Mesendoderm (in vitro differentiated cells): ENCODE measurements around the gene CH25H.
A peak's percentile ranks its signal among the peaks of the same experiment; 100 is the strongest.

Source experiments
- DNase-seq: peaks from one replicate; pipeline ENCODE4 v3.0.0; 2013
- H2AK5ac ChIP-seq: 2 replicates; pipeline ENCODE4 v1.6.1; 2013; ENCODE audit warnings: low read length, inconsistent platforms
- H2BK120ac ChIP-seq: 2 replicates; pipeline ENCODE4 v1.6.1; 2013; ENCODE audit warnings: low read depth, mild to moderate bottlenecking, low read length, moderate library complexity, mixed read lengths
- H2BK15ac ChIP-seq: replicated peaks from 2 replicates; pipeline ENCODE4 v1.6.1; 2013; ENCODE audit warnings: low read depth, mild to moderate bottlenecking, moderate library complexity
- H2BK5ac ChIP-seq: 2 replicates; pipeline ENCODE4 v1.6.1; 2013; ENCODE audit warnings: low read length, inconsistent platforms
- H3K18ac ChIP-seq: 2 replicates; pipeline ENCODE4 v1.6.1; 2013; ENCODE audit warnings: mild to moderate bottlenecking, low read length, mixed read lengths
- H3K23ac ChIP-seq: one replicate; pipeline ENCODE4 v1.6.1; 2013; ENCODE audit warnings: low read length
- H3K27ac ChIP-seq: 2 replicates; pipeline ENCODE4 v1.5.1; 2013; ENCODE audit warnings: low read depth, mild to moderate bottlenecking, inconsistent platforms, low read length, moderate library complexity
- H3K27me3 ChIP-seq: 2 replicates; pipeline ENCODE4 v1.6.1; 2013; ENCODE audit warnings: low read length, control low read depth, mild to moderate bottlenecking, inconsistent platforms; ENCODE audit not compliant: insufficient read depth, poor library complexity
- H3K36me3 ChIP-seq: 2 replicates; pipeline ENCODE4 v1.6.1; 2013; ENCODE audit warnings: low read length, inconsistent platforms; ENCODE audit not compliant: control insufficient read depth, insufficient read depth
- H3K4ac ChIP-seq: one replicate; pipeline ENCODE4 v1.6.1; 2013; ENCODE audit warnings: low read depth, mild to moderate bottlenecking, low read length, moderate library complexity
- H3K4me1 ChIP-seq: 2 replicates; pipeline ENCODE4 v1.6.1; 2013; ENCODE audit warnings: low read depth, low read length, inconsistent platforms; ENCODE audit not compliant: control insufficient read depth
- H3K4me2 ChIP-seq: 2 replicates; pipeline ENCODE4 v1.6.1; 2013; ENCODE audit warnings: low read length
- H3K4me3 ChIP-seq: 2 replicates; pipeline ENCODE4 v1.5.1; 2013; ENCODE audit warnings: mild to moderate bottlenecking, low read length
- H3K56ac ChIP-seq: one replicate; pipeline ENCODE4 v1.6.1; 2013; ENCODE audit warnings: low read length
- H3K79me1 ChIP-seq: 2 replicates; pipeline ENCODE4 v1.6.1; 2013; ENCODE audit warnings: low read length, inconsistent platforms
- H3K79me2 ChIP-seq: 2 replicates; pipeline ENCODE4 v1.6.1; 2013; ENCODE audit warnings: mild to moderate bottlenecking, low read length; ENCODE audit not compliant: control insufficient read depth, insufficient read depth
- H3K9ac ChIP-seq: 2 replicates; pipeline ENCODE4 v1.6.1; 2013; ENCODE audit warnings: low read length, inconsistent platforms
- H4K5ac ChIP-seq: one replicate; pipeline ENCODE4 v1.6.1; 2013; ENCODE audit warnings: low read length
- H4K8ac ChIP-seq: one replicate; pipeline ENCODE4 v1.6.1; 2013; ENCODE audit warnings: low read depth, mild to moderate bottlenecking, control low read depth, low read length, moderate library complexity
- WGBS: extraction: QIAGEN DNeasy Blood & Tissue Kit; methylation state at CpG from one replicate; pipeline ENCODE4 v1.1.7; 2013; ENCODE audit warnings: low lambda C conversion rate, missing lambda C conversion rate; ENCODE audit not compliant: insufficient coverage; ENCODE audit errors: extremely low coverage; 5-methylcytosine and 5-hydroxymethylcytosine counted together

Gene CH25H

GRCh38 chr10:89238956-89239644 lies 32.0 kb upstream of the CH25H start:
- no peaks in the 10 kb centered on the region for H3K79me1 ChIP-seq
- no peak overlapping the region for H3K56ac ChIP-seq
- no peak overlapping the region for H4K8ac ChIP-seq
- H3K27ac ChIP-seq, result no peak overlapping the region
- H3K79me2 ChIP-seq, result no peaks in the 10 kb centered on the region
- H3K4me3 ChIP-seq, result no peak overlapping the region
- no peaks in the 10 kb centered on the region for H3K27me3 ChIP-seq
- H3K18ac ChIP-seq, result no peak overlapping the region
- WGBS, result no CpG with 5 or more reads among the region's 5 CpGs
- DNase-seq, result peak; percentile 42
- no peak overlapping the region for H2BK120ac ChIP-seq
- H3K4me2 ChIP-seq, result no peak overlapping the region
- peak overlapping the region; percentile 37 for H3K23ac ChIP-seq
- H4K5ac ChIP-seq, result no peak overlapping the region
- no peak overlapping the region for H2AK5ac ChIP-seq
- no peak overlapping the region for H2BK5ac ChIP-seq
- no peak overlapping the region for H3K9ac ChIP-seq
- no peaks in the 10 kb centered on the region for H3K36me3 ChIP-seq
- no peak overlapping the region for H3K4ac ChIP-seq
- H3K4me1 ChIP-seq, result peaks cover 2% of the 10 kb centered on the region
- H2BK15ac ChIP-seq, result no peak overlapping the region

GRCh38 chr10:89237849-89238248 lies 30.7 kb upstream of the CH25H start:
- no peak overlapping the region for H2AK5ac ChIP-seq
- no peak overlapping the region for H3K27ac ChIP-seq
- H3K9ac ChIP-seq, result no peak overlapping the region
- no peak overlapping the region for H3K4me3 ChIP-seq
- no peaks in the 10 kb centered on the region for H3K79me1 ChIP-seq
- H2BK120ac ChIP-seq, result no peak overlapping the region
- H3K27me3 ChIP-seq, result no peaks in the 10 kb centered on the region
- no peak overlapping the region for H3K18ac ChIP-seq
- no peak overlapping the region for H3K23ac ChIP-seq
- H3K36me3 ChIP-seq, result no peaks in the 10 kb centered on the region
- H4K8ac ChIP-seq, result no peak overlapping the region
- H4K5ac ChIP-seq, result no peak overlapping the region
- H3K4me1 ChIP-seq, result no peaks in the 10 kb centered on the region
- H3K56ac ChIP-seq, result no peak overlapping the region
- no peak overlapping the region for H2BK5ac ChIP-seq
- DNase-seq, result no peak
- no peaks in the 10 kb centered on the region for H3K79me2 ChIP-seq
- no peak overlapping the region for H3K4me2 ChIP-seq
- H3K4ac ChIP-seq, result no peak overlapping the region
- no peak overlapping the region for H2BK15ac ChIP-seq

- Histone ChIP-seq H3K79me1 (no peaks in the 10 kb centered on the region), H3K27ac (no peak overlapping the region), H3K4me2 (no peak overlapping the region), H2BK15ac (no peak overlapping the region), H2AK5ac (no peak overlapping the region), H3K4ac (no peak overlapping the region), H3K4me3 (no peak overlapping the region), H3K9ac (no peak overlapping the region), H3K23ac (no peak overlapping the region), H2BK120ac (no peak overlapping the region), H3K36me3 (no peaks in the 10 kb centered on the region), H3K18ac (no peak overlapping the region), H3K56ac (no peak overlapping the region), H3K27me3 (no peaks in the 10 kb centered on the region), H3K79me2 (no peaks in the 10 kb centered on the region), H4K5ac (no peak overlapping the region), H4K8ac (no peak overlapping the region), H3K4me1 (no peaks in the 10 kb centered on the region), H2BK5ac (no peak overlapping the region)
- DNase-seq, result no peak
- no CpG with 5 or more reads among the region's 4 CpGs for WGBS
These were observed 29.2 kb upstream of the CH25H start for GRCh38 chr10:89236226-89236797.

- Histone ChIP-seq H3K23ac (no peak overlapping the region), H3K4me3 (no peak overlapping the region), H3K27me3 (no peaks in the 10 kb centered on the region), H2BK5ac (no peak overlapping the region), H3K79me1 (no peaks in the 10 kb centered on the region), H3K9ac (no peak overlapping the region), H4K5ac (no peak overlapping the region), H3K36me3 (no peaks in the 10 kb centered on the region), H3K4ac (no peak overlapping the region), H3K27ac (no peak overlapping the region), H3K4me2 (no peak overlapping the region), H2AK5ac (no peak overlapping the region), H2BK120ac (no peak overlapping the region), H2BK15ac (no peak overlapping the region), H3K18ac (no peak overlapping the region), H4K8ac (no peak overlapping the region), H3K79me2 (no peaks in the 10 kb centered on the region), H3K4me1 (no peaks in the 10 kb centered on the region), H3K56ac (no peak overlapping the region)
- no CpG with 5 or more reads among the region's 12 CpGs for WGBS
- no peak for DNase-seq
These were observed 28.1 kb upstream of the CH25H start for GRCh38 chr10:89235073-89235798.

- no peak overlapping the region for H4K5ac ChIP-seq
- no peak overlapping the region for H3K23ac ChIP-seq
- H3K4me1 ChIP-seq, result no peaks in the 10 kb centered on the region
- H3K36me3 ChIP-seq, result no peaks in the 10 kb centered on the region
- no peaks in the 10 kb centered on the region for H3K27me3 ChIP-seq
- H3K9ac ChIP-seq, result no peak overlapping the region
- no peaks in the 10 kb centered on the region for H3K79me2 ChIP-seq
- H3K79me1 ChIP-seq, result no peaks in the 10 kb centered on the region
- H3K18ac ChIP-seq, result no peak overlapping the region
- H2BK5ac ChIP-seq, result no peak overlapping the region
- H3K4me3 ChIP-seq, result no peak overlapping the region
- H2BK15ac ChIP-seq, result no peak overlapping the region
- no peak overlapping the region for H3K56ac ChIP-seq
- no peak overlapping the region for H4K8ac ChIP-seq
- H3K27ac ChIP-seq, result no peak overlapping the region
- no peak overlapping the region for H3K4ac ChIP-seq
- no peak overlapping the region for H2AK5ac ChIP-seq
- no peak for DNase-seq
- no peak overlapping the region for H2BK120ac ChIP-seq
- H3K4me2 ChIP-seq, result no peak overlapping the region
- no CpG with 5 or more reads among the region's 2 CpGs for WGBS
These were observed 25.9 kb upstream of the CH25H start for GRCh38 chr10:89233033-89233432.
